SK-N-MC (cell line): ENCODE data around the gene PCBP4.

Experiments used
- EZH2 ChIP-seq: fragments of 200-600 bp; sonication (generic); IDR thresholded peaks from one replicate; pipeline ENCODE4 v1.6.1; 2017; ENCODE audit warnings: antibody characterized with exemption
- POLR2AphosphoS5 ChIP-seq: IDR thresholded peaks from 2 replicates; pipeline ENCODE4 v1.6.1; 2012; ENCODE audit warnings: mild to moderate bottlenecking, low read depth, low read length, borderline replicate concordance

GRCh38 chr3:51999846-52000245, 32.6 kb upstream of the PCBP4 start:
- TF ChIP-seq POLR2AphosphoS5 (no peak), EZH2 (no peak)
